GM21360 (cell line): Measurements from ENCODE around the gene NRL.
"Not testable (repeated sequence)": the region's sequence is repeated elsewhere in the genome, so short reads cannot be mapped to it uniquely, and the experiment has no call there.

Experiments used
- ATAC-seq: cut with Tn5 transposase; IDR thresholded peaks from one replicate; pipeline ENCODE4 v1.9.1; 2021; ENCODE audit warnings: mild to moderate bottlenecking, moderate library complexity; ENCODE audit not compliant: unreplicated experiment

NRL gene

DNA sequence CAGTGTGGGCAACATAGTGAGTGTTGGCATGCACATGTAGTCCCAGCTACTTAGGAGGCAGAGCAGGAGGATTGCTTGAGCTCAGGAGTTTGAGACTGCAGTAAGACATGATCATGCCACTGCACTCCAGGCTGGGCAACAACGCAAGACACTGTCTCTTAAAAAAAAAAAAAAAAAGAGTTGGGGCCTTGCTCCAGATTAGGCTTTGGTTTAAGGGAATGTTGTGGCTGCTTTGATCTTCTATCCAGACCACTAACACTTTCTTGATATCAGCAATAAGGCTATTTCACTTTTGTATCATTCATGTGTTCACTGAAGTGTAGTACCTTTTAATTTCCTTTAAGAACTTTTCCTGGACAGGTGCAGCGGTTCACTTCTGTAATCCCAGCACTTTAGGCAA is 12.9 kb upstream of the NRL start:
- no peak for ATAC-seq

DNA sequence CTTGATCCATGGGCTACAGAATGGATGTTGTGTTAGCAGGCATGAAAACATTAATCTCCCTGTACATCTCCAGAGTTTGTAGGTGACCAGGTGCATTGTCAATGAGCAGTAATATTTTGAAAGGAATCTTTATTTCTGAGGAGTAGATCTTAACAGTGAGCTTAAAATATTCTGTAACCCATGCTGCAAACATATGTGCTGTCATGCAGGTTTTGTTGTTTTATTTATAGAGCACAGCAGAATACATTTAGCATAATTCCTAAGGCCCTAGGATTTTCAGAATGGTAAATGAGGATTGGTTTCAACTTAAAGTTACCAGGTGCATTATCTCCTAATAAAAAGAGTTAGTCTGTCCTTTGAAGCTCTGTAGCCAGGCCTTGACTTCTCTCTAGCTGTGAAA is 12.2 kb upstream of the NRL start:
- ATAC-seq, result no peak

DNA sequence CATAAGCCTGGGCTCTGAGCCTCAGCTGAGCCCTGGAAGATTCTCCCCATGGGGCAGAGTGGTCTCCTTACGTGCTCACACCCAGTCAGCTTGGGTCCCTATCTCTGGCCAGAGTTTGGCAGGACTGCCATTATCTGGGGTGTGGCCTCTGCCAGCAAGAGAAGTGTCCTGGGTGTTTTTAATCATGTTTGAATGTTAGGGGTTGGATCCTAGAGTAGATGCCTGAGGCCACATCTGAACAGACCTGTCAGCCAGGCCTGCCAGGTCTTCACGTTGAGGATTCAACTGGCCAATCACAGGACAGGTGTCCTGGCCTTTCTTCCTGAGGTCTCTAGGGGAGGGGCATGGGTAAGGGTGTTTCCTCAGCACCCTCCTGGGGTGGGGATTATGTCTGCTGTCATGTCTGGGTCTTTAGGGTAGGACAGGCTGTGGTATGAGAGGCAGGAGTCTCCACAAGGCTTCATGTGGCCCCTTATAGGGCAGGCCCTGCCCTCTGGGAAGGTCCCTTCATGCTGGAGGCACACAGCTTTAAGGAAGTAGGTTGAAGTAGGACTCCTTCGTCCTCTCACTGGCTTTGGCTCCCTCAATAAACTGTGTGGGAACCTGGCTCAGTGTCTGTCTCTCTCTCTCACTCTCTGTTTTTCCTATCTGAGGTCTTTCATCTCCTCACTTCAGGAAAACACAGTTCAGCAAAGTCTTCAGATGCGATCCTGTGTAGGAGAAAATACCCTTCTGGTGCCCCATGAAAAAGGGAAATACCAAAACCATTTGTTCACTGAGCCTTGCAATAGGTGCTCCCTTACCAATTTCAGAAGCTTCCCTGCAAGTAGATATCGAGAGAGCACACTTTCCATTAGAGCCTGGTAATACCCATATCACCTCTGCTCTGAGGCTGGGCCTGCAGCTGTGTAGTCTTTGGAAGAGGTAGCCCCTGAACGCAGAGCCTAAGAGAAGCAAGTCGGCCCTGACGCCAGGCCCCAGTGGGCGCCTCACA is 9.0 kb upstream of the NRL start:
- ATAC-seq, result no peak

DNA sequence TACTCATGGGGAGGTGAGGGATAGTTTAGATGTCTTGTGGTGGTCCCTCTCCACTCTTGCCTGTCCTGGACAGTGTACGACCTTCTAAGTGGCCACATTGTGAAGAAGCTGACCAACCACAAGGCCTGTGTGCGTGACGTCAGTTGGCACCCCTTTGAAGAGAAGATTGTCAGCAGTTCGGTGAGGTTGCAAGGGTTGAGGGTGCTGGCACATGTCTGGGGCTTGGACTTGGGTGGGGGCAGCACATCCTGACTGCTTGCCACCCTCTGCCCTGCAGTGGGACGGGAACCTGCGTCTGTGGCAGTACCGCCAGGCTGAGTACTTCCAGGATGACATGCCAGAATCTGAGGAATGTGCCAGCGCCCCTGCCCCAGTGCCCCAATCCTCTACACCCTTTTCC is 8.1 kb upstream of the NRL start:
- ATAC-seq, result no peak

DNA sequence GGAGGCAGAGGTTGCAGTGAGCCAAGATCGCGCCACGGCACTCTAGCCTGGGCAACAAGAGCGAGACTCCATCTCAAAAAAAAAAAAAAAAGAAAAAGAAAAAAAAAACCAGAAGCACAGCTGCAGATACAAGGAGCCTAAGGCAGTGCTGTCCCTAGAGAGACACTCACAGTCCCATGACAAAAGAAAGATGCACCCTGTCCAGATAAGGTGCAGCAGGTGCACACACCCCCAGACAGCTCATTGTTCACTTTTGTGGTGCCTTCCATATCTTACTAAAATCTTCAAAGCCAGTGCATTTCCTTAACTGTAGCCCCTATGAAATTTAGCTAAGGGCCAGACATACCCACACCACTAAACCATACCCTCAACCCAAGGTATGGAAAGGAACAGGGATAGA is 7.7 kb upstream of the NRL start:
- ATAC-seq, result no peak

DNA sequence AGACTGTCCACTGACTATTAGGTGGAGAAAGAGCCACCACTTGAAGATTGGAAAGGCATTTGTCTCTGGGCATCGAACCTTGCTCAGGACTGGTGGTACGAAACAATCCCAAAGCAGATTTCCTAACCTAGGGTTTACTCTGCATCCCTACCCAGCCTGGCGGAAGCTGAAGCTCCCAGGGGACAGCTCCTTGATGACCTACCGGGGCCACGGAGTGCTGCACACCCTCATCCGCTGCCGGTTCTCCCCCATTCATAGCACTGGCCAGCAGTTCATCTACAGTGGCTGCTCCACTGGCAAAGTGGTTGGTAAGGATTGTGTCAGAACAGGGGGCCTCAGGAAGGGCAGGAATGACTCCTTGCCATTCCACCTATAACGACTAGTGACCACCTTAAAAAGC is 6.5 kb upstream of the NRL start:
- ATAC-seq, result no peak

DNA sequence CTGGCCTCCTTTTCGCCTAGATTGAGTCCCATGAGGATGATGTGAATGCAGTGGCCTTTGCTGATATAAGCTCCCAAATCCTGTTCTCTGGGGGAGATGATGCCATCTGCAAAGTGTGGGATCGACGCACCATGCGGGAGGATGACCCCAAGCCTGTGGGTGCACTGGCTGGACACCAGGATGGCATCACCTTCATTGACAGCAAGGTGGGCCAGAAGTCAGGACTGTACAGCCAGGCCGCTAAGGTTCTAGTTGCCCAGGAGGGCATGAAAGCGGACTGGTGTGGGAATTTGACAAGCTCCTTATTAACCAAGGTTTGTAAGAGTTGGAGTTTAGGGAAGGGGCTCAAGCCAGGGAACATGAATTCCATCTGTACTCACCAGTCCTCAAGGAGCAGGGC is 4.9 kb upstream of the NRL start:
- no peak for ATAC-seq

DNA sequence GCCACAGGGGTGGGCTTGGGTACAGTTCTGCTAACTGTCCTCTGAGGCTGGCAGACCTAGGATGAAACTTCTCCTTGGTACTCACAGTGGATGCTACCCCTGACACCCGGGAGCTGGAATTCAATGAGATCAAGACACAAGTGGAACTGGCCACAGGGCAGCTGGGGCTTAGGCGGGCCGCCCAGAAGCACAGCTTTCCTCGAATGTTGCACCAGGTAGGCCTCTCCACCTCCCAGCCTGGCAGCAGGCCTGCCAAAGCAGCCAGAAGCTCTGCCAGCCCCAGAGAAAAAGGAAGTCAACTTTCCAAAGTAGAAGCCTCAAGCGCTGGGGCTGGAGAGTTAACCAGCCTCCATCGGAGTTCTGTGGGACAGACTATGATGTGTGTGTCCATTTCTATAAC is 2.4 kb upstream of the NRL start:
- no peak for ATAC-seq

DNA sequence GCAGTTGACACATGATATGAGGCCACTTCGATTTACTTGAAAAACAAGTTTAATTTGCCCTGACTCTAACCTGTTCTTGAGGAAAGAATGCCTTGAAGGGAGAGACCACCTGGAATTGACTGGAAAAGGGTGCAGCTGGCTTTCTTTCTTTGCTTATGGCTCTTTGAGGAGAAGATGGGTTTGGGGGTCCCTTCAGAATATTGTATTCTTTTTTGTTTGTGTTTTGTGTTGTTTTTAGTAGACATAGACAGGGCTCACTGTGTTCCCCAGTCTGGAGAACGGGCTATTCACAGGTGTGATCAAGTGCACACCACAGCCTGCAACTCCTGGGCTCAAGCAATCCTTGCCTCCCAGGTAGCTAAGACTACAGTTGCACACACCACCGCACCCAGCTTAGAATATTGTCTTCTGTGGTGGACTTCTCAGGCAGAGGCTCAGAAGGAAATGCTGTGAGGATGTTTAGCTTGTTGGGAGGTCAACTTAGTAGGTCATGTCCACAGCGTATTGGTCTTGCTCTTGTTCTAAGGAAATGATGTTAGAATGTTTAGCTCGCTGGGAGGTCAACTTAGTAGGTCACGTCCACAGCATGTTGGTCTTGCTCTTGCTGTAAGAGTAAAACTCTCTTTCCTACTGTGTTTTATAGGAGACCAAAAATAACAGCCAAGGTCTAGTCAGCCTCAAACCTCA is 1.5 kb upstream of the NRL start:
- ATAC-seq, result no peak

DNA sequence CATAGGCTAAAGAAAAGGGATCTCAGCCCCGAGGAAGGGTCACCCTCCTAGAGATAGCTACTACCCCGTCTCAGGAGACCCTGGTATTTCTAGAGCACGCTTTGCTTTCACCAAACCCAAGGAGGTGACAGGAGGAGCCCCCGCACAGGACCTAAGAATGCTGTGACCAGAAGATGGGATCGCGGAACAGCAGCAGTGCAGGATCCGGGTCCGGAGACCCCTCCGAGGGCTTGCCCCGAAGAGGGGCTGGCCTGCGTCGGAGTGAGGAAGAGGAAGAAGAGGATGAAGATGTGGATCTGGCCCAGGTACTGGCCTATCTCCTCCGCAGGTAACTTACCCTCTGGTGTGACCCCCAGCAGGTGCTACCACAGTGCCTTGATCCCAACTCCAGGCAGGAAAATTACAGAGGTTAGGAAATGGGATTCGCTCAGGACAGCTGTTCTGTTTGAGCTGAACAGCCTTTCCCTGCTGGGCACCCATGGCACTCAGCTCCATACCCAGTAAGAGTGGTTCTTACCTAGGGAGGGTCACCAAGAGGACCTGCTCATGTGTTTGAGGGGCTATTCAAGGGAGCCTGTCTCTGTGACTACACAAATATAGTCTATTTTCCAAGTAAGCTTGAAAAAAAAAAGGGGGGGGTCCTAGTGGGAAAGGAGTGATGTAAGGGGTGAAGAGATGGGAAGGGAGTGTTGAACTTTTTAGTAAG is 826 bp upstream of the NRL start:
- no peak for ATAC-seq

DNA sequence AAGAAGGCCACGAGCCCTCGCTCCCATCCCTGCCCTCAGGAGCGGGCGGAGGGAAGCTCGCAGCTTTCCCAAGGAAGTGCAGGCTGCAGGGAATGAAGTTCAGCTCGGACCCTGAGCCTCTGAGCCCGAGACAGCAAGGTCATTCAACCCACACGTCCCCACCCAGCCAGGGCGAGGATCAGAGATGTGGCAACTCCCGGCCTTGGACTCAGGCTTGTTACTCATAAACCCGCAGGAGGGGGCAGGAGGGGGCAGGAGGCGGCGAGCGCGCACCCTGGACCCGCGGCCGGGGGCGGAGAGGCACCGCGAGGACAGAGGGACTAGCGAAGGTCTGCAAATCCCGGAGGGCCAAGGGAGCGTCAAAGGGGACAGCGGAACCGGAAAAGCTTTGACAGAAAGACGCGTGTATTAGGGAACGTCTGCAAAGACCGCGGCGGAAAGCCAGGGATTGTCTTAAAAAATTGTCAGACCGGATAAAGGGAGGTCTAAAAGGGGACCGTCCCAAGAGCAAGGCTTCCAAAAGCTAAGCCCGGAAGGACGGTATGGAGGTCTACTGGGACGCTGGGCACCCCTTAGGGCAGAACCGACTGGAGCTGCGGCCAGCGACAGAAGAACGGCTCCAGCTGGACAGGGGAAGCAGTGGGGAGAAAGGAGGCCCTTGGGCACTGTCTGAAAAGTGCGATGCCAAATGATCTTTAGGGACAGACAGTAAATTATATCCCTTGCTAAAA is 783 bp downstream of the NRL start:
- peak; percentile 26 for ATAC-seq

DNA sequence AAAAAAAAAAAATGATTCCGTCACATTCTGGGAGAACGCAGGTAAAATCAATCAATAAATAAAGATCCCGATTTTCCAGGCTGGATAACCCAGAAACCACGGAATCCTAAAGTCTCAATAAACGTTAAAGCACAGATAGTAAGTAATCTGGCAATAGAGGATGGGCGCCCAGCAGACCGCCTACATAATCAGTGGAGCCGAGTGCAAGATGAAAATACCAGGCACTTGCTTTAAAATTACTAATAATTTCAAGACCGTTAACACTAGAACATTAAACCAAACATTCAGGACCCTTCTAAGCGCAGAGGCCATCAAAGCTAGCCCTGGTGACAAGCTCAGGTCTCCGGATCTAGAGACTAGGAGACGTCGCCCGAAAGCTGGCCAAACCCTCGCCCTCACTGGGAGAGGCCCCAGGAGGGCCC is 1.4 kb downstream of the NRL start:
- ATAC-seq, result no peak

DNA sequence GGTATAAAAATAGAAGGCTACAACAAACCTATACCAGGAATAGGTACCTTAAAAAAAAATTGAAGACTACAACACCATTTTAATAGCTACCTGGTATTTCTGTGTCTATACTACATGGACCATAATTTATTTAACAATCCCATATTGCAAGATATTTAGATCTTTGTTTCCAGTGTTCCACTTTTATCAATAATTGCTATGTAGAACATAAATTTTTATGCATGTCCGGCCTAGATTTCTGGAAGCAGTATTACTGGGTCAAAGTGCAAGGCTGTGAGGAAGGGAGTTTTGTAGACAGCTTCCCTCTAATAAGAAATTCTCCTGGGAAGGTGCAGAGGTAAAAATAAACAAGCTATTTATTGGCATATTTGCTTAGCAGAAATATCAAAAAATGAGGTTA is 4.2 kb downstream of the NRL start:
- no peak for ATAC-seq

DNA sequence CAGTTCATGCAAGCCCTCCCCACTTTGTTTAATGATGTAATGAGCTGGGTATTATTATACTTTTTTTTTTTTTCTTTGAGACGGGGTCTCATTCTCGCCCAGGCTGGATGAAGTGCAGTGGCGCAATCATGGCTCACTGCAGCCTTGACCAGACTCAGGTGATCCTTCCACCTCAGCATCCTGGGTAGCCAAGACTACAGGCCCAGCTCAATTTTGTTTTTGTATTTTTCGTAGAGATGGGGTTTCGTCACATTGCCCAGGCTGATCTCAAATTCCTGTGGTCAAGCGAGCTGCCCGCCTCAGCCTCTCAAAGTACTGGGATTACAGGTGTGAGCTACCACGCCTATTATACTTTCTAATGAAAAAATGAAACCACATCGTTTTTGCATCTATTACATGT is 4.7 kb downstream of the NRL start:
- no peak for ATAC-seq

DNA sequence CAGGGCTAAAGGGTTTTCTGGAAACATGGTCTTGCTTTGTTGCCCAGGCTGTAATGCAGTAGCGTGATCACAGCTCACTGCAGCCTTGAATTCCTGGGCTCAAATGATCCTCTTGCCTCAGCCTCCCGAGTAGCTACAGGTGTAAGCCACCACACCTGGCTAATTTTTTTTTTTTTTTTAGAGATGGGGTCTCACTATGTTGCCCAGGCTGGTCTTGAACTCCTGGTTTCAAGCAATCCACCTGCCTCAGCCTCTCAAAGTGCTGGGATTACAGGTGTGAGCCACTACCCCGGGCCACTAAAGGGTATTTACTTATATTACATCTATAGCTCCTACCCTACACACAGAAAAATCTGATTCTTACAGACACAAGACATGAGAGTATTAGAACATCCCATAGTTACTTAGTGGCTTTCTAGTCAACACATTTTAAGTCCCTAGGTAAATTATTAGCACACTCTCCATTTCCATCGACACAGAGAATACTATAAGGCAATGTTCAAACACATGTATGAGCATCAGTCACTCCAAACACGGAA is 6.3 kb downstream of the NRL start:
- ATAC-seq, result no peak

DNA sequence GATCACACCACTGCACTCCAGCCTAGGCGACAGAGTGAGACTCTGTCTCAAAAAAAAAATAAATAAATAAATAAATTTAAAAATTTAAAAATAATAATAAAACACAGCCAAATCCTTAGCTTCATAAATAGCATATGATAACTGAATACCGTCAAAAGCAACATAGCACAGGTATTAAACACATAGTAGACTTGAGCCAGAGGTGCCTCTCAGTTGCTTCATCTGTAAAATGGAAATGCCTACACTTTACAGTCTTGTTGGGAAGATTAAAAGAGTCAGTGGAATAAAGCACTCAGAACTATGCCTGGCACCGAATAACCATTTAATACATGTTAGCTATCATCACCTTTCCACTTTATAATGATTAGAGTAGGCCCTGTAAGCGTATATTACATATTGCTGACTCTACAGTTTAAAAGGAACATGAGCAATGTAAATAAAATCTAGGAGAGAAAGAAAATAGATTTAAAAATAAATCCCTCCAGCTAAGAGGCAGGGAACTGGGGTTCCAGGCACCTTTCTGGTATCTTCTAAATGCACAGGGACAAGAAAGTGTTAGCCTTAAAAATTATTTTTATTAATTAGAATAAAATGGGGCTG is 8.0 kb downstream of the NRL start:
- no peak for ATAC-seq

DNA sequence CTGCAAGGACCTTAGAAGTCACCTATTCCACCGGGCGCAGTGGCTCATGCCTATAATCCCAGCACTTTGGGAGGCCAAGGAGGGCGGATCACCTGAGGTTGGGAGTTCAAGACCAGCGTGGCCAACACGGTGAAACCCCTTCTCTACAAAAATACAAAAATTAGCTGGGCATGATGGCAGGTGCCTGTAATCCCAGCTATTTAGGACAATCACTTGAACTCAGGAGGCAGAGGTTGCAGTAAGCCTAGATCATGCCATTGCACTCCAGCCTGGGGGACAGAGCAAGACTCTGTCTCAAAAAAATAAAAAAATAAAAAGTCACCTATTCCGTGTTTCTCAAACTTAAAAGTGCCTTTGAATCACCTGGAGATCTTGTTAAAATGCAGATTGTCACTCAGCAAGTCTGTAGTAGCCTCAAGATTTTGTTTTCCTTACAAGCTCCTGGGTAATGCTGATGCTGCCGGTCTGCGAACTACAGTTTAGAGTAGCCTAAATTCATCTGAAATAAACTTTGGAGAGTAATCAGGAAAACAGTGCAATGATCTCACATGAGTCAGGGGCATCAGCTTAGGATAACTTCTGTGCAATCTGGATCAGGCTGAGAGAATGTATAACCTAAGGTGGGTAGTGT is 9.0 kb downstream of the NRL start:
- ATAC-seq, result not testable (repeated sequence)

DNA sequence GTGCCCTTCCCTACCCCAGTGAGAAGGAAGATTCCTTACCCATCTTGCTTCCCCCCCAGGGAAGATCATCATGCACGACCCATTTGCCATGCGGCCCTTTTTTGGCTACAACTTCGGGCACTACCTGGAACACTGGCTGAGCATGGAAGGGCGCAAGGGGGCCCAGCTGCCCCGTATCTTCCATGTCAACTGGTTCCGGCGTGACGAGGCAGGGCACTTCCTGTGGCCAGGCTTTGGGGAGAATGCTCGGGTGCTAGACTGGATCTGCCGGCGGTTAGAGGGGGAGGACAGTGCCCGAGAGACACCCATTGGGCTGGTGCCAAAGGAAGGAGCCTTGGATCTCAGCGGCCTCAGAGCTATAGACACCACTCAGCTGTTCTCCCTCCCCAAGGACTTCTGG is 11.3 kb downstream of the NRL start:
- ATAC-seq, result no peak

DNA sequence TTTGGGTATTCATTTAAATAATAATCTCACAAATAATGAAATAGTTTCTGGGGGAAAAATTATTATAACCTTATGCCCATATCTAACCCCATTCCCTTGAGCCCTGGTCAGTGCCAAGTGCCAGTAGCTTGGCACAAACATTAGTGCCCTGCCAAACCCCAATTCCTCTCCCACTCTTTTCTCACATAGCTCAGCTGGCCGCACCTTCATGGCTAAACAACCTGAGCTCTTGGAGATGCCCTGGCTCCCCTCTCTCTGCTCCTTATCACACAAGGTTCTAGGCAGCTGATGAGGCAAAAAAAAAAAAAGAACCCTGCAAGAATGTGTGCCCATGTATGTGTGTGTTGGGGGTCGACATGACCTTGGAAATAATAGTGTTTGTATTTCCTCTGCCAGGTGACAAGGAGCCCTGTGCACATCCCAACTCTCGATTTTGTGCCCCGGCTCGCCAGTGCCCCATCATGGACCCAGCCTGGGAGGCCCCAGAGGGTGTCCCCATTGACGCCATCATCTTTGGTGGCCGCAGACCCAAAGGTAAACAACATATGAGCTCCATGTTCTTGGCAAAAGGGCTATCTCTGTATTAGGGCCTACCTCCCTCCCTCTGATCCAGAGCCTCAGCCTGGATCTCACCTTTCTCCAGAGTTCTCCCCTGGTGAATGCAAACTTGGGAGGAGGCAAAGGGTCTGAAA is 12.2 kb downstream of the NRL start:
- ATAC-seq, result no peak
